CD14-positive monocyte (primary cell): ENCODE data around the gene UBA1. TPM values are rescaled to one million over a fixed set of nuclear protein-coding genes. Genes with fewer than 3 reads are reported as not detected.

Experiments used
- DNase-seq, 3 donors: peaks; one replicate each; pipeline ENCODE4 v3.0.0-alpha.2; 2011 to 2022
- H2AFZ ChIP-seq: 2 replicates; pipeline ENCODE4 v1.6.0; 2012; ENCODE audit warnings: mild to moderate bottlenecking, low read depth, low read length, inconsistent platforms; ENCODE audit not compliant: insufficient read depth, poor library complexity, severe bottlenecking
- H3K27ac ChIP-seq, 2 donors: 1 replicate in 1 of 2; 2 replicates in 1 of 2; pipeline ENCODE4 v1.5.1; 2012 to 2013; ENCODE audit warnings: low read length in 2 of 2, control low read depth in 1 of 2, inconsistent platforms in 1 of 2, low read depth in 1 of 2, mild to moderate bottlenecking in 1 of 2
- H3K27me3 ChIP-seq, 2 donors: one replicate each; pipeline versions ENCODE4 v1.6.0 to v1.6.1; 2011 to 2013; ENCODE audit warnings: low read length in 2 of 2; ENCODE audit not compliant: control insufficient read depth in 2 of 2, insufficient read depth in 2 of 2
- H3K36me3 ChIP-seq, 2 donors: replicated peaks in 1 of 2; 1 replicate in 1 of 2; 2 replicates in 1 of 2; pipeline versions ENCODE4 v1.5.1 to v1.6.1; 2012 to 2013; ENCODE audit warnings: low read length in 2 of 2, control low read depth in 1 of 2, inconsistent platforms in 1 of 2, mild to moderate bottlenecking in 1 of 2; ENCODE audit not compliant: insufficient read depth in 2 of 2, control insufficient read depth in 1 of 2
- H3K4me1 ChIP-seq, 2 donors: 1 replicate in 1 of 2; 2 replicates in 1 of 2; pipeline versions ENCODE4 v1.5.1 to v1.6.1; 2012 to 2013; ENCODE audit warnings: low read length in 2 of 2, control low read depth in 1 of 2, inconsistent platforms in 1 of 2, mild to moderate bottlenecking in 1 of 2, moderate library complexity in 1 of 2; ENCODE audit not compliant: insufficient read depth in 2 of 2, control insufficient read depth in 1 of 2
- H3K4me2 ChIP-seq: replicated peaks from 2 replicates; pipeline ENCODE3; 2012; ENCODE audit warnings: low read length, moderate library complexity, mild to moderate bottlenecking; ENCODE audit not compliant: poor library complexity, severe bottlenecking; ENCODE audit errors: extremely low read depth
- H3K4me3 ChIP-seq, 3 experiments: fragments of 200-600 bp in 1 of 3; sonication (generic) in 1 of 3; replicated peaks in 1 of 3; 1 replicate in 2 of 3; 2 replicates in 1 of 3; pipeline ENCODE4 v1.5.1; 2011 to 2013; ENCODE audit warnings: low read length in 3 of 3, mild to moderate bottlenecking in 3 of 3, control low read depth in 2 of 3, low read depth in 2 of 3, inconsistent platforms in 1 of 3, moderate library complexity in 1 of 3
- H3K79me2 ChIP-seq: 2 replicates; pipeline ENCODE4 v1.6.0; 2012; ENCODE audit warnings: mild to moderate bottlenecking, control low read depth, inconsistent platforms, low read length, moderate library complexity; ENCODE audit not compliant: insufficient read depth
- H3K9ac ChIP-seq: 2 replicates; pipeline ENCODE4 v1.6.0; 2017; ENCODE audit warnings: low read length, mild to moderate bottlenecking; ENCODE audit not compliant: insufficient read depth, poor library complexity, severe bottlenecking
- H3K9me3 ChIP-seq, 2 donors: replicated peaks in 1 of 2; 1 replicate in 1 of 2; 2 replicates in 1 of 2; pipeline versions ENCODE4 v1.5.1 to v1.6.1; 2012 to 2013; ENCODE audit warnings: low read length in 2 of 2, control low read depth in 1 of 2; ENCODE audit not compliant: control insufficient read depth in 1 of 2, insufficient read depth in 1 of 2
- H4K20me1 ChIP-seq: 2 replicates; pipeline ENCODE4 v1.6.0; 2012; ENCODE audit warnings: mild to moderate bottlenecking, low read length, control low read depth, moderate library complexity; ENCODE audit not compliant: insufficient read depth
- H3K27ac Mint-ChIP-seq, 7 donors: one replicate each; pipeline ENCODE4 v1.8.0; 2020; ENCODE audit warnings: mild to moderate bottlenecking in 7 of 7, mixed read lengths in 7 of 7, moderate library complexity in 6 of 7, inconsistent platforms in 2 of 7
- H3K27me3 Mint-ChIP-seq, 3 donors: one replicate each; pipeline ENCODE4 v1.8.0; 2021 to 2022; ENCODE audit warnings: low read depth in 3 of 3, mild to moderate bottlenecking in 3 of 3, mixed read lengths in 3 of 3, moderate library complexity in 3 of 3, inconsistent platforms in 1 of 3
- H3K36me3 Mint-ChIP-seq, 2 donors: one replicate each; pipeline ENCODE4 v1.8.0; 2020; ENCODE audit warnings: mixed read lengths in 2 of 2, inconsistent platforms in 1 of 2, mild to moderate bottlenecking in 1 of 2
- H3K4me1 Mint-ChIP-seq: one replicate; pipeline ENCODE4 v1.8.0; 2020; ENCODE audit warnings: mild to moderate bottlenecking, mixed read lengths
- H3K4me3 Mint-ChIP-seq, 2 donors: one replicate each; pipeline ENCODE4 v1.8.0; 2020; ENCODE audit warnings: mild to moderate bottlenecking in 2 of 2, mixed read lengths in 2 of 2, moderate library complexity in 1 of 2
- H3K9me3 Mint-ChIP-seq, 7 donors: one replicate each; pipeline ENCODE4 v1.8.0; 2020 to 2022; ENCODE audit warnings: mixed read lengths in 7 of 7, mild to moderate bottlenecking in 6 of 7, moderate library complexity in 6 of 7, inconsistent platforms in 2 of 7
- WGBS: methylation state at CpG from one replicate; pipeline ENCODE4 v1.1.5; 2013; ENCODE audit warnings: missing lambda C conversion rate; ENCODE audit not compliant: insufficient coverage; 5-methylcytosine and 5-hydroxymethylcytosine counted together
- intact Hi-C, 2 donors: fragments of 100-400 bp; cut with micrococcal nuclease; formaldehyde crosslinking; loops; one replicate each; pipeline versions ENCODE4 v1.15.0 to v1.15.1; 2023
- polyA plus RNA-seq, 3 donors: library from polyadenylated mRNA; depleted of rRNA in 1 of 3; unstranded in 2 of 3; stranded (reverse) in 1 of 3; fragments of 300-500 nt in 2 of 3; fragments of >200 nt in 1 of 3; fragmentation: Illumina TruSeq in 2 of 3; gene quantifications; 1 replicate in 2 of 3; 2 replicates in 1 of 3; pipeline ENCODE4 v1.2.3, GENCODE V29; 2012 to 2021
- TF ChIP-seq, protein P1 (sequence below): fragments of 200-600 bp; IDR thresholded peaks from one replicate; pipeline ENCODE4 v1.8.0; 2022; ENCODE audit warnings: antibody characterized with exemption, mild to moderate bottlenecking

The UBA1 gene
- polyA plus RNA-seq, 3 donors: 125 to 157 (median 150) TPM

DNA sequence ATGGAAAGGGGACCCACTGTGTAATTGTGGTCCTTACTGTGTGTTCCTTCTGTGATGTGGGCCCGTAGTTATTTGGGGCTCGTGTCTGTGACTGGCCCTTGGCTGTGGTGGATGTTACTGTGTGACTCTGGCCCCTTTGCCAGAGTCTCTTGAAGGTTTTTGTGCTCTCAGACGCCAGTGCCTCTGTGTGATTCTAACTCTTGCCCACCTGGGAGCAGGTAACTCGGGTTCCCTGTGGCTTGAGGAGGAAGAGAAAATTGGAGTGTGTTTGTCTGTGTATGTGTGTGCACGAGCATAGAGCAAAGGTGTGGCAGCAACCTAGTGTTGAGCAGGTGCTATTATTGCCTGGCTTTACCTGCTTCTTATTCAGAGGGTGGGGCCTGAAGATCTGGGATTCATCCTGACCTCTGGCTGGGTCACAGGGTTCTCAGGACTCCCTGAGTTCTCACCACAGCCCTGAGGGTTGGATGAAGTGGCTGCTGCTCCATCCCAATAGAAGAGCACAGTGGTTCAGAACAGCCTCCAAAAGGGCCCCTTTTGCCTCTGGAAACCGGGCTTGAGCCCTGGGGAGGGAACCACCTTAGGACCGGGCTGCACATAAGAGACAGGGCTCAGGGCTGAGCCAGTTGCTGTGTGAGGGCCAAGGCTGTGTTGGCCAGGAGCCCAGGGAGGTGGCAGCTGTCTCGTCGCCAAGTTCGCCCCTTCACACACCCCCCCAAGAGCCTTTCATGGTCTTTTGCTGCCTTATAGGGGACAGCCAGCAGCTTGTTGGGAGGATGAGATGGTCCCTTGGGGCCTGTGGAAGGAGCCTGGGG lies 47.3 kb upstream of the UBA1 start:
- Histone ChIP-seq H3K4me3 (peak overlapping the region; percentile 48 to 82 (median 76)), H3K4me1 (peaks cover 23 to 27% of the 10 kb centered on the region in 2 donors), H3K27me3 (no peaks in the 10 kb centered on the region), H3K4me2 (peak overlapping the region; percentile 77), H4K20me1 (peaks cover 28% of the 10 kb centered on the region), H3K9ac (peak overlapping the region; percentile 88), H3K36me3 (peaks cover 9 to 25% of the 10 kb centered on the region in 2 donors), H3K9me3 (no peaks in the 10 kb centered on the region), H3K27ac (peak overlapping the region in 1 of 2 donors; percentile 94), H3K79me2 (peaks cover 79% of the 10 kb centered on the region), H2AFZ (no peak overlapping the region)
- H3K4me1 Mint-ChIP-seq: peaks cover 28% of the 10 kb centered on the region
- peak overlapping the region; percentile 72 to 99 (median 97) for H3K27ac Mint-ChIP-seq
- peaks cover 11 to 25% of the 10 kb centered on the region in 2 donors for H3K36me3 Mint-ChIP-seq
- peak overlapping the region; percentile 93 to 95 for H3K4me3 Mint-ChIP-seq
- 8% methylated on average over 5 of the region's 10 CpGs for WGBS
- intact Hi-C loops: no loop called here
- peaks cover 0 to 24% (median 0%) of the 10 kb centered on the region in 3 donors for H3K27me3 Mint-ChIP-seq
- peak in 1 of 3 donors; percentile 29 for DNase-seq
- TF ChIP-seq, protein P1, sequence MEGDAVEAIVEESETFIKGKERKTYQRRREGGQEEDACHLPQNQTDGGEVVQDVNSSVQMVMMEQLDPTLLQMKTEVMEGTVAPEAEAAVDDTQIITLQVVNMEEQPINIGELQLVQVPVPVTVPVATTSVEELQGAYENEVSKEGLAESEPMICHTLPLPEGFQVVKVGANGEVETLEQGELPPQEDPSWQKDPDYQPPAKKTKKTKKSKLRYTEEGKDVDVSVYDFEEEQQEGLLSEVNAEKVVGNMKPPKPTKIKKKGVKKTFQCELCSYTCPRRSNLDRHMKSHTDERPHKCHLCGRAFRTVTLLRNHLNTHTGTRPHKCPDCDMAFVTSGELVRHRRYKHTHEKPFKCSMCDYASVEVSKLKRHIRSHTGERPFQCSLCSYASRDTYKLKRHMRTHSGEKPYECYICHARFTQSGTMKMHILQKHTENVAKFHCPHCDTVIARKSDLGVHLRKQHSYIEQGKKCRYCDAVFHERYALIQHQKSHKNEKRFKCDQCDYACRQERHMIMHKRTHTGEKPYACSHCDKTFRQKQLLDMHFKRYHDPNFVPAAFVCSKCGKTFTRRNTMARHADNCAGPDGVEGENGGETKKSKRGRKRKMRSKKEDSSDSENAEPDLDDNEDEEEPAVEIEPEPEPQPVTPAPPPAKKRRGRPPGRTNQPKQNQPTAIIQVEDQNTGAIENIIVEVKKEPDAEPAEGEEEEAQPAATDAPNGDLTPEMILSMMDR: no peak
- H3K9me3 Mint-ChIP-seq: peaks cover 0 to 27% (median 15%) of the 10 kb centered on the region in 7 donors

DNA sequence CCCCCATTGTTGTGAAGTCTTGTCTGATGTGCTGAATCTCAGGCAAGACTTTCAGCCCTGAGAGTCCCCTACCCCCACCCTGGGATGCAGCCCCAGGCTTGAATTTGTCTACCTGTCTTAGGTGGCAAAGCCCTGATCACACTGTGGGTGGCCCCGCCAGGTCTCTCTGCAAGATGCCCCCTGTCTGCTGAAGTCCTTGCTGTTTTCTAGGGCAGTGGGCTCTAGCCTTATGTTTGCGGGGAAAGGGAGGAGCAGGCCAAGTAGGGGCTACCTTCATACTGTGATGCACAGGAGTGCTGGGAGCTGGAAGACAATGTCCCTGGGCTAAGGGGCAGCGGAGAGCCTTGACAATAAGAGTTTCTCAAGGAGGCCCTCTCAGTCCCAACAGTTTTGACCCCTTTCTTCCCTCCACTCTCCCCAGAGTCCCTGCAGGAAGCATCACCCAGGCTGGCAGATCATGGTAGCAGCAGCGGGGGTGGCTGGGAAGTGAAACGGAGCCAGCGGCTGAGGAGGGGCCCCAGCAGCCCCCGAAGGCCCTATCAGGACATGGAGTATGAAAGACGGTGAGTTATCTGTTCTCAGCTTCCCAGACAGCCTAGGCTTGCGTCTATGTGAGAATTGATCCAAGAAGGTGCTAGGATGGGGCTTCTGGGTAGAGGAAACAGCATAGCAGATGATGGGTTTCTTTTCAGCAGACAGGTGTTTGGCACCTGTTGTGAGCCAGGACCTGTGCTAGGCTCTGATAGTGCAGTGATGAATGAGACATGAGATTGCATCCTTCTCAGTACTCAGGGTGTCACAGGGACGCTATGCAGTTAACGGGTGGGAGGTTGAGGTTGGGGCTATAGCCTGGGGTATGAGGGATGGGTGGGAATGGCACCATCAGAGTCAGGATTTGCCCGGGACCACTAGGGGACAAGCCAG lies 46.4 kb upstream of the UBA1 start:
- peaks cover 31% of the 10 kb centered on the region for H4K20me1 ChIP-seq
- Mint-ChIP-seq H3K4me1 (peaks cover 28% of the 10 kb centered on the region), H3K27me3 (peaks cover 0 to 23% (median 0%) of the 10 kb centered on the region in 3 donors), H3K27ac (peak overlapping the region in 3 of 7 donors; percentile 46 to 98 (median 50)), H3K4me3 (peak overlapping the region in 1 of 2 donors; percentile 39), H3K9me3 (peaks cover 0 to 27% (median 15%) of the 10 kb centered on the region in 7 donors), H3K36me3 (peaks cover 5 to 23% of the 10 kb centered on the region in 2 donors)
- H3K4me1 ChIP-seq: peaks cover 23 to 27% of the 10 kb centered on the region in 2 donors
- H3K4me3 ChIP-seq: peak overlapping the region in 1 of 3 experiments; percentile 82
- peaks cover 86% of the 10 kb centered on the region for H3K79me2 ChIP-seq
- H3K9ac ChIP-seq: no peak overlapping the region
- no peaks in the 10 kb centered on the region for H3K9me3 ChIP-seq
- no peak overlapping the region for H2AFZ ChIP-seq
- intact Hi-C loops: no loop called here
- 96% methylated on average over 4 of the region's 12 CpGs for WGBS
- H3K4me2 ChIP-seq: peak overlapping the region; percentile 77
- TF ChIP-seq, protein P1: no peak
- no peak for DNase-seq
- H3K36me3 ChIP-seq: peaks cover 6 to 25% of the 10 kb centered on the region in 2 donors
- peak overlapping the region in 1 of 2 donors; percentile 20 for H3K27ac ChIP-seq
- H3K27me3 ChIP-seq: no peaks in the 10 kb centered on the region
